Liver (tissue), 9 donors: ENCODE data around the gene GJB2. TPM values are rescaled to one million over a fixed set of nuclear protein-coding genes. Genes with fewer than 3 reads are reported as not detected.

ENCODE experiments used
- DNase-seq: peaks from one replicate; pipeline ENCODE4 v3.0.0-alpha.2; 2017; ENCODE audit warnings: low spot score
- H3K27ac ChIP-seq, 2 donors: one replicate each; pipeline ENCODE4 v1.7.0; 2013; ENCODE audit warnings: inconsistent platforms in 2 of 2, low read length in 2 of 2, control low read depth in 1 of 2, low read depth in 1 of 2, mild to moderate bottlenecking in 1 of 2
- H3K27me3 ChIP-seq, 4 donors: one replicate each; pipeline versions ENCODE4 v1.6.1 to v1.7.0; 2013; ENCODE audit warnings: low read length in 3 of 4, inconsistent platforms in 1 of 4, mild to moderate bottlenecking in 1 of 4, moderate library complexity in 1 of 4; ENCODE audit not compliant: control insufficient read depth in 4 of 4, insufficient read depth in 4 of 4
- H3K36me3 ChIP-seq, 4 donors: one replicate each; pipeline versions ENCODE4 v1.6.1 to v1.7.0; 2013; ENCODE audit warnings: low read length in 3 of 4, mild to moderate bottlenecking in 3 of 4, low read depth in 1 of 4, moderate library complexity in 1 of 4; ENCODE audit not compliant: control insufficient read depth in 4 of 4, insufficient read depth in 3 of 4
- H3K4me1 ChIP-seq, 4 donors: one replicate each; pipeline versions ENCODE4 v1.6.1 to v1.7.0; 2013; ENCODE audit warnings: low read length in 3 of 4, mild to moderate bottlenecking in 3 of 4, moderate library complexity in 1 of 4; ENCODE audit not compliant: control insufficient read depth in 4 of 4, insufficient read depth in 4 of 4
- H3K4me3 ChIP-seq, 3 donors: one replicate each; pipeline versions ENCODE4 v1.6.1 to v1.7.0; 2013; ENCODE audit warnings: low read length in 3 of 3, control low read depth in 1 of 3, low read depth in 1 of 3, mild to moderate bottlenecking in 1 of 3
- H3K9ac ChIP-seq, 2 donors: one replicate each; pipeline ENCODE4 v1.7.0; 2013; ENCODE audit warnings: low read length in 2 of 2, mild to moderate bottlenecking in 2 of 2, moderate library complexity in 2 of 2, control low read depth in 1 of 2, low read depth in 1 of 2
- H3K9me3 ChIP-seq, 4 donors: one replicate each; pipeline versions ENCODE4 v1.6.1 to v1.7.0; 2013; ENCODE audit warnings: low read length in 3 of 4; ENCODE audit not compliant: control insufficient read depth in 4 of 4
- FOXA1 ChIP-seq: IDR thresholded peaks from 2 replicates; pipeline ENCODE4 v1.6.1; 2016; ENCODE audit warnings: antibody characterized with exemption
- GABPA ChIP-seq, 2 donors: IDR thresholded peaks in 1 of 2; conservative IDR thresholded peaks in 1 of 2; 2 replicates each; pipeline ENCODE4 v1.6.1; 2016; ENCODE audit warnings: antibody characterized with exemption in 2 of 2, mild to moderate bottlenecking in 1 of 2, moderate library complexity in 1 of 2
- HNF4A ChIP-seq, 2 donors: conservative IDR thresholded peaks; 2 replicates each; pipeline ENCODE4 v1.6.1; 2016; ENCODE audit warnings: antibody characterized with exemption in 2 of 2, mild to moderate bottlenecking in 2 of 2
- NR2F2 ChIP-seq: IDR thresholded peaks from 2 replicates; pipeline ENCODE4 v1.6.1; 2016; ENCODE audit warnings: antibody characterized with exemption
- RAD21 ChIP-seq, 2 donors: IDR thresholded peaks; 2 replicates each; pipeline ENCODE4 v1.6.1; 2016; ENCODE audit warnings: antibody characterized with exemption in 2 of 2, mild to moderate bottlenecking in 2 of 2
- RXRA ChIP-seq, 2 donors: IDR thresholded peaks; 2 replicates each; pipeline ENCODE4 v1.6.1; 2017 to 2018; ENCODE audit warnings: antibody characterized with exemption in 2 of 2, mild to moderate bottlenecking in 1 of 2
- SP1 ChIP-seq: IDR thresholded peaks from 2 replicates; pipeline ENCODE4 v1.6.1; 2018; ENCODE audit warnings: antibody characterized with exemption, mild to moderate bottlenecking
- TAF1 ChIP-seq: conservative IDR thresholded peaks from 2 replicates; pipeline ENCODE4 v1.6.1; 2016; ENCODE audit warnings: antibody characterized with exemption, mild to moderate bottlenecking
- YY1 ChIP-seq: IDR thresholded peaks from 2 replicates; pipeline ENCODE4 v1.6.1; 2016; ENCODE audit warnings: antibody characterized with exemption, mild to moderate bottlenecking
- WGBS: extraction: QIAGEN DNeasy Blood & Tissue Kit; methylation state at CpG from one replicate; pipeline ENCODE4 v1.1.7; 2013; 5-methylcytosine and 5-hydroxymethylcytosine counted together
- polyA plus RNA-seq, 2 donors: library from polyadenylated mRNA; stranded (reverse) in 1 of 2; unstranded in 1 of 2; fragments of 200-250 nt in 1 of 2; fragments of >200 nt in 1 of 2; fragmentation: Nextera tagmentation in 1 of 2; extraction: Ambion mirVana in 1 of 2; gene quantifications; one replicate each; pipeline versions ENCODE4 v1.2.1 to v1.2.3, GENCODE V29; 2013 to 2015
- total RNA-seq, 2 donors: library from RNA; depleted of rRNA; stranded (reverse); fragments of >200 nt; gene quantifications; one replicate each; pipeline ENCODE4 v1.2.3, GENCODE V29; 2014
- TF ChIP-seq, protein P1 (sequence below): IDR thresholded peaks from 2 replicates; pipeline ENCODE4 v1.6.1; 2016; ENCODE audit warnings: antibody characterized with exemption
- TF ChIP-seq, protein P2 (sequence below): IDR thresholded peaks from 2 replicates; pipeline ENCODE4 v1.6.1; 2016; ENCODE audit warnings: antibody characterized with exemption
- TF ChIP-seq, protein P3 (sequence below): fragments of 150-350 bp; IDR thresholded peaks from 2 replicates; pipeline ENCODE4 v1.5.1; 2017; ENCODE audit warnings: improper control_type of control experiment, low read depth, low read length; ENCODE audit not compliant: missing input control
- donor health status: healthy.
- donor health status: healthy.
- donor health status: healthy.
- donor health status: healthy.
- donor health status: healthy.

Gene GJB2
- total and polyA plus RNA-seq, 4 donors, result 8.0 to 50.1 (median 20.6) TPM

DNA sequence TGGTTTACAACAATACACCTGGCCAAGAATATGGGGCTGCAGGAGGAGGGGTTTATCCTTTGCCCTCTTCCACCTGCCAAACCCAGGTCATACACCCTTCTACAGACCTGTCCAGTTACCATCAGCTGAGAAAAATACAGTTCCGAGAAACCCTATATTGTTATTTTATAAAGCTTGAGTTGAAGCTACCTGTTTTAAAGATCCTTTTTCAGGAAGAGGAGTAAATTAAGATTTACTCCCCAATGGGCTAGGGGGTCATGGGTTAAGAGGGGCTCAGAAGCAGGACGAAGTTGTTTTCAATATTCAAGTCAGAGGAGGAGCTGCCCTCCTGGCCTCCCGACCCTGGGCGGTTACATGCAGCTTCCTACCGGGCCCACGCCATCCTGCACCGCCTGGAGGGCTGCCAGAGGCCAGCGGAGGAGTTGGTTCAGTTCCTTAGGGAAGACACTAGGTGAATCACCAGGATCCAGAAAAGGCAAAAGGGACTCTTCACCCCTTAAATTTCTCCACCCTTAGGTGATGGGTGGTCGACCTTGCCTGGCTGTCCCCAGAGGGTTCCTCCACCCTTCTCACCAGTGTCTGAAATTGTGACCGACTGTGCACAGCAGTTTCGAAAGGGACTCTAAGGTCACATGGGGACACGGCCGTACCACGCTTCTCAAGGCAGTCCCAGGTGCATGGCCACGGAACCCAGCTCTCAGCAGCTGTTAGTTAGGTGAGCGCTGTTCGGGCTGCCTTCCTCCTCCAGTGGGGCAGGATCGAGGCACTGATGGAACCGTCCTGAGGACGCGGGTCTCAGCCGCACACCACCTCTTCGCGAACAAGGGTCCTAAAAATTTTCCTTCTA lies 1.2 kb downstream of the GJB2 start:
- Histone ChIP-seq H3K9ac (peak overlapping the region in 1 of 2 donors; percentile 64), H3K9me3 (no peaks in the 10 kb centered on the region), H3K36me3 (peaks cover 0 to 6% (median 3%) of the 10 kb centered on the region in 4 donors), H3K27me3 (no peaks in the 10 kb centered on the region), H3K27ac (peak overlapping the region; percentile 56 to 81), H3K4me3 (peak overlapping the region; percentile 64 to 85 (median 83)), H3K4me1 (peaks cover 11 to 48% (median 35%) of the 10 kb centered on the region in 4 donors)
- no peak for DNase-seq
- WGBS, result 16% methylated on average over 24 of the region's 24 CpGs
- TF ChIP-seq GABPA (IDR thresholded peaks at IDR 0.05 in 1 of 2, conservative IDR thresholded peaks at IDR 0.05 in 1 of 2) (no peak), RXRA (IDR thresholded peaks at IDR 0.05) (peak; percentile 46 to 70), NR2F2 (no peak), FOXA1 (no peak), HNF4A (conservative IDR thresholded peaks at IDR 0.05) (peak in 1 of 2 donors; percentile 19)
- TF ChIP-seq, protein P1, sequence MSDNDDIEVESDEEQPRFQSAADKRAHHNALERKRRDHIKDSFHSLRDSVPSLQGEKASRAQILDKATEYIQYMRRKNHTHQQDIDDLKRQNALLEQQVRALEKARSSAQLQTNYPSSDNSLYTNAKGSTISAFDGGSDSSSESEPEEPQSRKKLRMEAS, result no peak

DNA sequence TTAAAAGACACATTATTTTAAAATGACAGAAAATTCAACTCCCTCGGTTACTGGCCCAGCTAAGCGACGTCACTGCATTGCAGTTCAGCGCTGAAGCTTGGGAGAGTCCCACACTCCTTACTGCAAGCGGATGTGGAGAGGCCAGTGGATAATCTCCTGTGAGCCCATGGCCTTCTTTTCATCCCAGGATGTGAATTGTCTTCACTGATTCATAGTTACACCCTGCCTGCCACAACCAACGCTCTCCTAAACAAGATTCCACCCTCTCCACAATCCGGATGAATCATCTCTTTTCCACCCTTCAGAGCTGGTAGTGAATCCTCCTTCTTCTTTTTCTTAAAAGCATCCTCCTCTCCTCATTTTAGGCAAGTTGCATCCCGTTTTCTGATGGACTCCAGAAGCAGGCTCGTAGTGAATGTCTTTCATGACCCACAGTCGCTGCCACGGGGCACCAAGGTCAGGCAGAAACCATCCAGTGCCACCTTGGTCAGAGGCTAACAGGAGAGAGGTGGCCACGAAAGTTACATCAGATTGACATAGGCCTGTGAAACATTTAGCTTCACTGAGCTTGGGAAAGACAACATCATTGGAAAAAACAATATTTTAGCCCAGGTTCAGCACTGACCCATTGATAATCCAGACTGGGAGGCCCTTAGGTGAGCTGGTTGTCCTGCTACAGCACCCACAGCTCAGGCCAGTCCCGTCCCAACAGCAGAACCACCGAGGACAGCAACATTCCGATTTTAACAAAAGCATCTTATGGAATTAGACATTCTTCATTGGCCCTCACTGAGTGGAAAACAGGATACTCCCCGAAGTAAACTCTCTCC lies 2.0 kb downstream of the GJB2 start:
- Histone ChIP-seq H3K9me3 (no peaks in the 10 kb centered on the region), H3K27me3 (no peaks in the 10 kb centered on the region), H3K4me3 (peak overlapping the region in 2 of 3 donors; percentile 83 to 85), H3K27ac (peak overlapping the region in 1 of 2 donors; percentile 81), H3K4me1 (peaks cover 11 to 48% (median 35%) of the 10 kb centered on the region in 4 donors), H3K36me3 (peaks cover 0 to 6% (median 3%) of the 10 kb centered on the region in 4 donors), H3K9ac (no peak overlapping the region)
- DNase-seq, result no peak
- TF ChIP-seq HNF4A (conservative IDR thresholded peaks at IDR 0.05), result no peak
- peak; percentile 14 for TF ChIP-seq SP1
- WGBS, result 72% methylated on average over 16 of the region's 16 CpGs

DNA sequence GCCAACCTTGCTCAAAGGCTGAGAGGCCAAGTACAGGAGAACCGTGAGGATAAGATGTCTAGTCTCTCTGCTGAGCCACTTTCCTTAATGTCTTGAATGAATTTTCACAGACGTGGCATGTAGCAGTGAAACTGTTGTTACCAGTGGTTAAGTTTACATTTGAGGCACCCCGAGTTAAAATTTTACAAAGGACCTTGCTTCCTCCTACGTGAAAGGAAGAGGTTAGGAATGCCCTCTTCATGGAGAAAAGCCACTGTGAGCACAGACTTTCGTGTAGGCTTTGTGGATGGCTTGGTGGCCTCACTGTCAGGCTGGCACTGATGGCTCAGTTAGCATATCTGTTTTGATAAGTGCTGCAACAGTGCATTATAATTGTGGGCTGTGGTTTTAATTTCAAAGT lies 2.7 kb downstream of the GJB2 start:
- 40% methylated on average over 5 of the region's 5 CpGs for WGBS
- no peak for TF ChIP-seq YY1
- TF ChIP-seq, protein P2, sequence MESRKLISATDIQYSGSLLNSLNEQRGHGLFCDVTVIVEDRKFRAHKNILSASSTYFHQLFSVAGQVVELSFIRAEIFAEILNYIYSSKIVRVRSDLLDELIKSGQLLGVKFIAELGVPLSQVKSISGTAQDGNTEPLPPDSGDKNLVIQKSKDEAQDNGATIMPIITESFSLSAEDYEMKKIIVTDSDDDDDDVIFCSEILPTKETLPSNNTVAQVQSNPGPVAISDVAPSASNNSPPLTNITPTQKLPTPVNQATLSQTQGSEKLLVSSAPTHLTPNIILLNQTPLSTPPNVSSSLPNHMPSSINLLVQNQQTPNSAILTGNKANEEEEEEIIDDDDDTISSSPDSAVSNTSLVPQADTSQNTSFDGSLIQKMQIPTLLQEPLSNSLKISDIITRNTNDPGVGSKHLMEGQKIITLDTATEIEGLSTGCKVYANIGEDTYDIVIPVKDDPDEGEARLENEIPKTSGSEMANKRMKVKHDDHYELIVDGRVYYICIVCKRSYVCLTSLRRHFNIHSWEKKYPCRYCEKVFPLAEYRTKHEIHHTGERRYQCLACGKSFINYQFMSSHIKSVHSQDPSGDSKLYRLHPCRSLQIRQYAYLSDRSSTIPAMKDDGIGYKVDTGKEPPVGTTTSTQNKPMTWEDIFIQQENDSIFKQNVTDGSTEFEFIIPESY, result no peak
- TF ChIP-seq RAD21 (IDR thresholded peaks at IDR 0.05), result no peak
- no peak for TF ChIP-seq TAF1
- TF ChIP-seq, protein P3, sequence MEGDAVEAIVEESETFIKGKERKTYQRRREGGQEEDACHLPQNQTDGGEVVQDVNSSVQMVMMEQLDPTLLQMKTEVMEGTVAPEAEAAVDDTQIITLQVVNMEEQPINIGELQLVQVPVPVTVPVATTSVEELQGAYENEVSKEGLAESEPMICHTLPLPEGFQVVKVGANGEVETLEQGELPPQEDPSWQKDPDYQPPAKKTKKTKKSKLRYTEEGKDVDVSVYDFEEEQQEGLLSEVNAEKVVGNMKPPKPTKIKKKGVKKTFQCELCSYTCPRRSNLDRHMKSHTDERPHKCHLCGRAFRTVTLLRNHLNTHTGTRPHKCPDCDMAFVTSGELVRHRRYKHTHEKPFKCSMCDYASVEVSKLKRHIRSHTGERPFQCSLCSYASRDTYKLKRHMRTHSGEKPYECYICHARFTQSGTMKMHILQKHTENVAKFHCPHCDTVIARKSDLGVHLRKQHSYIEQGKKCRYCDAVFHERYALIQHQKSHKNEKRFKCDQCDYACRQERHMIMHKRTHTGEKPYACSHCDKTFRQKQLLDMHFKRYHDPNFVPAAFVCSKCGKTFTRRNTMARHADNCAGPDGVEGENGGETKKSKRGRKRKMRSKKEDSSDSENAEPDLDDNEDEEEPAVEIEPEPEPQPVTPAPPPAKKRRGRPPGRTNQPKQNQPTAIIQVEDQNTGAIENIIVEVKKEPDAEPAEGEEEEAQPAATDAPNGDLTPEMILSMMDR, result no peak
- no peak overlapping the region for H3K27ac ChIP-seq
- H3K9ac ChIP-seq, result no peak overlapping the region
- H3K27me3 ChIP-seq, result no peaks in the 10 kb centered on the region
- DNase-seq, result no peak
- no peaks in the 10 kb centered on the region for H3K9me3 ChIP-seq
- H3K4me3 ChIP-seq, result no peak overlapping the region
- peaks cover 11 to 48% (median 35%) of the 10 kb centered on the region in 4 donors for H3K4me1 ChIP-seq
- H3K36me3 ChIP-seq, result peaks cover 0 to 6% (median 3%) of the 10 kb centered on the region in 4 donors
